PC-9 (cell line): ENCODE results near the gene LBH. TPM values are rescaled to one million over a fixed set of nuclear protein-coding genes. Genes with fewer than 3 reads are reported as not detected.

Source experiments
- BruUV-seq: library from RNA; stranded (reverse); fragments of 400-500 nt; replicated peaks from 2 replicates; lab custom pipeline; 2021; lab: Mats Ljungman, UMichigan
- CTCF ChIA-PET: fragments of 300-600 bp; sonication (Branson Sonifier 250); formaldehyde crosslinking; loops from one replicate; lab custom pipeline; 2022; ENCODE audit warnings: antibody characterized with exemption; lab: Charles Lee
- POLR2A ChIA-PET: fragments of 300-600 bp; sonication (Branson Sonifier 250); formaldehyde crosslinking; loops from one replicate; lab custom pipeline; 2022; ENCODE audit warnings: antibody characterized with exemption; ENCODE audit not compliant: unreplicated experiment; lab: Charles Lee
- DNase-seq, 2 experiments: peaks; one replicate each; pipeline versions ENCODE4 v3.0.0 to v3.0.0-alpha.2; 2015 to 2022; ENCODE audit warnings: mixed read lengths in 1 of 2
- H2AFZ ChIP-seq: fragments of 200-600 bp; sonication (generic); 2 replicates; pipeline ENCODE4 v1.8.1; 2017; ENCODE audit warnings: antibody characterized with exemption
- H3F3A ChIP-seq: fragments of 200-600 bp; sonication (generic); 2 replicates; pipeline ENCODE4 v1.8.1; 2017; ENCODE audit warnings: antibody characterized with exemption, mild to moderate bottlenecking, low read depth; ENCODE audit not compliant: insufficient read depth
- H3K27ac ChIP-seq: fragments of 200-600 bp; sonication (generic); 2 replicates; pipeline ENCODE4 v1.6.1; 2016; ENCODE audit warnings: mixed run types
- H3K27me3 ChIP-seq: fragments of 200-600 bp; sonication (generic); 2 replicates; pipeline ENCODE4 v1.6.1; 2016; ENCODE audit warnings: low read depth, mixed run types; ENCODE audit not compliant: insufficient read depth
- H3K36me3 ChIP-seq: fragments of 200-600 bp; sonication (generic); 2 replicates; pipeline ENCODE4 v1.6.1; 2016; ENCODE audit warnings: low read depth, mixed run types
- H3K4me1 ChIP-seq: fragments of 200-600 bp; sonication (generic); replicated peaks from 2 replicates; pipeline ENCODE4 v1.6.1; 2016; ENCODE audit warnings: mixed run types; ENCODE audit not compliant: insufficient read depth
- H3K4me2 ChIP-seq: fragments of 200-600 bp; sonication (generic); 2 replicates; pipeline ENCODE4 v1.6.1; 2017; ENCODE audit warnings: mixed run types
- H3K4me3 ChIP-seq: fragments of 200-600 bp; sonication (generic); 2 replicates; pipeline ENCODE4 v1.6.1; 2016; ENCODE audit warnings: mixed run types
- H3K79me2 ChIP-seq: fragments of 200-600 bp; sonication (generic); 2 replicates; pipeline ENCODE4 v1.6.1; 2017; ENCODE audit warnings: low read depth, mixed run types
- H3K9me2 ChIP-seq: fragments of 200-600 bp; sonication (generic); 2 replicates; pipeline ENCODE4 v1.8.1; 2017; ENCODE audit warnings: mild to moderate bottlenecking; ENCODE audit not compliant: insufficient read depth
- H3K9me3 ChIP-seq: fragments of 200-600 bp; sonication (generic); 2 replicates; pipeline ENCODE4 v1.8.1; 2016; ENCODE audit warnings: low read depth; ENCODE audit not compliant: insufficient read depth
- H4K20me1 ChIP-seq: fragments of 200-600 bp; sonication (generic); 2 replicates; pipeline ENCODE4 v1.8.1; 2017; ENCODE audit not compliant: insufficient read depth
- CTCF ChIP-seq: fragments of 200-600 bp; sonication (generic); conservative IDR thresholded peaks from 2 replicates; pipeline ENCODE4 v1.6.1; 2017; ENCODE audit warnings: mixed run types, antibody characterized with exemption, mild to moderate bottlenecking, moderate library complexity
- EZH2 ChIP-seq: fragments of 200-600 bp; sonication (generic); IDR thresholded peaks from 2 replicates; pipeline ENCODE4 v1.8.0; 2017; ENCODE audit warnings: antibody characterized with exemption, low read depth
- intact Hi-C: fragments of 100-400 bp; cut with micrococcal nuclease; formaldehyde crosslinking; loops from one replicate; pipeline ENCODE4 v1.10.0; 2022; ENCODE audit not compliant: unreplicated experiment
- total RNA-seq: library from RNA; stranded (reverse); gene quantifications from 2 replicates; pipeline ENCODE4 v1.2.3, GENCODE V29; 2021

LBH gene
- total RNA-seq, 1 experiment from 2014 or later, result 30.6 TPM

- H3F3A ChIP-seq, result 0 out of 2 replicates have a peak, but pooled peaks cover 18% of the 10 kb centered on the region
- CTCF ChIA-PET, result no interaction called here
- H2AFZ ChIP-seq, result no peak overlapping the region
- no peaks in the 10 kb centered on the region for H3K9me3 ChIP-seq
- intact Hi-C loops, result no loop called here
- no peak for DNase-seq
- no peak overlapping the region for H3K4me3 ChIP-seq
- no peak overlapping the region for H3K27ac ChIP-seq
- no peaks in the 10 kb centered on the region for H4K20me1 ChIP-seq
- H3K4me2 ChIP-seq, result no peak overlapping the region
- POLR2A ChIA-PET, result interaction anchor here (0.7 kb wide), 1 partner anchor 1628 kb away, joined by 4 read pairs; no protein-coding TSS in a partner anchor
- H3K9me2 ChIP-seq, result no peaks in the 10 kb centered on the region
- TF ChIP-seq EZH2 (no peak), CTCF (no peak)
- no TSS peak for BruUV-seq
- H3K4me1 ChIP-seq, result peaks cover 21% of the 10 kb centered on the region
- H3K27me3 ChIP-seq, result no peaks in the 10 kb centered on the region
- no peaks in the 10 kb centered on the region for H3K79me2 ChIP-seq
- H3K36me3 ChIP-seq, result no peaks in the 10 kb centered on the region
Observed at GRCh38 chr2:30249354-30249753, 18.0 kb downstream of the LBH start.

- POLR2A ChIA-PET, result no interaction called here
- peaks cover 21% of the 10 kb centered on the region for H3K4me1 ChIP-seq
- BruUV-seq, result no TSS peak
- no peaks in the 10 kb centered on the region for H3K79me2 ChIP-seq
- intact Hi-C loops, result no loop called here
- H3K4me2 ChIP-seq, result no peak overlapping the region
- no peaks in the 10 kb centered on the region for H3K36me3 ChIP-seq
- no peak overlapping the region for H3K4me3 ChIP-seq
- H2AFZ ChIP-seq, result no peak overlapping the region
- H3K27ac ChIP-seq, result no peak overlapping the region
- TF ChIP-seq EZH2, result no peak
- no peak for TF ChIP-seq CTCF
- no peak for DNase-seq
- 0 out of 2 replicates have a peak, but pooled peaks cover 18% of the 10 kb centered on the region for H3F3A ChIP-seq
- H3K9me3 ChIP-seq, result no peaks in the 10 kb centered on the region
- H3K9me2 ChIP-seq, result no peaks in the 10 kb centered on the region
- no peaks in the 10 kb centered on the region for H3K27me3 ChIP-seq
- CTCF ChIA-PET, result no interaction called here
- H4K20me1 ChIP-seq, result no peaks in the 10 kb centered on the region
Observed at GRCh38 chr2:30250421-30250820, 19.1 kb downstream of the LBH start.

DNA sequence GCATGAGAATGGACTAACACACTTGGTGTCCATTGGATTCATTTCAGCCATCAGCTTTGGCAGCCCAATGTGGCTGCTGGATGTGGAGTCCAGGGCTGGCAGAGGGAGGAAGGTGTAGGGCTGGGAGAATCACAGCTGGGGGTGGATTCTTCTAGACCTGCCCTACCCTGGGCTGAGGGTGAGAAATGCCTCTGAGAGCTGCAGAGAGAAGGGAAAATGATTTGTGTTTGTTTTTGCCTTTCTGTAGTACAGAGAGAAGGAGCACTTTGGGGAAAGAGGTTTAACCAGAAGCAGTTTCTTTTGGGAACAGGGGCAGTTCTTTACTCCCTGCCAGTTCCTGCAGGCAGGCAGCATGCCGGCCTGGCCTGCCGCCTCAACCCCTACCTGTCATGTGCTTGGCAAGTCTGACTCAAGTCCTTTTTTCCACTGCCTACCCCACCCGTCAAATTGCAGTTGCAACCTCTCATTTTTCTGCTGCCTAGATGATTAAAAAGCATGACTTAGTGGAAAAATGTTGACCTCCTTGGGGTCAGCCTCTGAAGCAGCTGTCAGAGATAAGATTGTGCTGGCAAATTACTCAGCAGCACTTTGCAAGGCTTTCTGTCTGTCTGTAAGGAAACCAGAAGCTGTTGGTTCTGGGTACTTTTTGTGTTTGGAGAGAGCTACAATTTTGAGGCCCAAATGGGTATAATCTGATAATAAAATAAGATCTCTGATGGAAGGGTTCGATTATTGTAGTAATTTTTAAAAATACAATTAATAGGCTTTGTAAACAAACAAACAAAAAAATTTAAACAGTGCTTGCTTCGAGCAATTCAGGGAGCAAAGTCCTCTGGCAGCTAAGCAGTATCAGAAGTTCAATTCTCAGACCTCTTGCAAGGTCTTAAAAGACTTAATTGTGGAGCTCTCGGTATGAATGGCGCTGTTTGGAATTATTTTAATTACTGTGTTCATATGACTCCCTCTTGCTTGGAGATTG, 21.7 kb downstream of the LBH start:
- Histone ChIP-seq H3K4me1 (peaks cover 21% of the 10 kb centered on the region), H3K4me3 (no peak overlapping the region), H3K27ac (peak overlapping the region; percentile 21; the same call in 1 of the 2 replicates), H4K20me1 (no peaks in the 10 kb centered on the region), H3K9me2 (no peaks in the 10 kb centered on the region), H2AFZ (no peak overlapping the region), H3K4me2 (peak overlapping the region; percentile 37), H3F3A (0 out of 2 replicates have a peak, but pooled peaks cover 18% of the 10 kb centered on the region), H3K27me3 (no peaks in the 10 kb centered on the region), H3K9me3 (no peaks in the 10 kb centered on the region), H3K36me3 (no peaks in the 10 kb centered on the region), H3K79me2 (no peaks in the 10 kb centered on the region)
- TF ChIP-seq CTCF (no peak), EZH2 (no peak)
- peak; percentile 61 to 87 for DNase-seq
- ChIA-PET POLR2A (interaction anchor here (0.6 to 0.7 kb wide), 3 partner anchors 20 to 364 kb away, joined by 3 to 5 read pairs (median 4); no protein-coding TSS in a partner anchor), CTCF (interaction anchor here (0.7 kb wide), 1 partner anchor 88 kb away, joined by 3 read pairs; no protein-coding TSS in a partner anchor)
- BruUV-seq, result no TSS peak
- intact Hi-C loops, result loop anchor here (1.0 kb wide), 2 partner anchors 20 to 35 kb away; no protein-coding TSS in a partner anchor
